DMS114 treated with DMSO at 0.1 percent for 48 hours (cell line): ENCODE data around the gene CLEC2L.

Source experiments
- DNase-seq: peaks from one replicate; lab custom pipeline; 2025; ENCODE audit not compliant: unreplicated experiment; lab: John Stamatoyannopoulos, UW

The CLEC2L gene

GRCh38 chr7:139522830-139523198, 671 bp upstream of the CLEC2L start:
- DNase-seq = no peak

DNA sequence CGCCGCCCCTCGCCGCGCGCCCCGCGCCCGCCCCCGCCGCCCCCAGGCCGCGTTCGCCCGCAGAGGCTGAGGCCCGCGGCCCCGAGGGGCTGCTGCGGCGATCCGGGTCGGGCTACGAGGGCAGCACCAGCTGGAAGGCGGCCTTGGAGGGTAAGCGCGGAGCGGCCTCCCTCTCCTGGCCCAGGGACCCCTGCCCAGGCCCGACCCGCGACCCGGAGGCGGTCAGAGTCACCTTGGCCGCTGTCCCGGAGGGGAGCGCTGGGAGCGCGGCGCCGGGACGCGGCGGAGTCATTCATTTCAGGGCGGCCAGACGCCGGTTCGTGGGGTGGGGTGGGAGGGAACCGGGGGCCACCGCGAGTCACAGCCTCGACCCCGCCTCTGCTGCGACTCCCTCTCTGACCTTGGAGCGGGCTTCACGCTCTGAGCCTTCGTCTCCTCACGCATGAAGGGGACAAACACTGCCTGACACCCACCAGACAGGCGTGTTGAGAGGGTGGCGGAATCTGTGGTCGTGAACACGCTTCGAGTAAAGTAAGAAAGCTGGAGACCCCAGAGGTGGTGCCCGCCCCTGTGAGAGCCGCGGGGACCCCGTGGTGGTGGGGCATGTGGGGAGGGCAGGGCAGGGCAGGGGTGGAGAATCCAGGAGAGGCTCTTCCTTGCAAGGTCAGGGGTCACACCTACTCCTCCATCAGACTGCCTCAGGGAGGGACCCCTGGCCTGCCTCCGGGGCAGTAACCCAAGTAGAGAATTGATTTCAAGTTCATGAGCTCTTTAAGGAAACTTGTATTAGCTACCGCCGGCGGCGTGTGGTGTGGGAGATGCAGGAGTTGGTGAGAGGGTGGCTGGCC, 707 bp downstream of the CLEC2L start:
- no peak for DNase-seq

DNA sequence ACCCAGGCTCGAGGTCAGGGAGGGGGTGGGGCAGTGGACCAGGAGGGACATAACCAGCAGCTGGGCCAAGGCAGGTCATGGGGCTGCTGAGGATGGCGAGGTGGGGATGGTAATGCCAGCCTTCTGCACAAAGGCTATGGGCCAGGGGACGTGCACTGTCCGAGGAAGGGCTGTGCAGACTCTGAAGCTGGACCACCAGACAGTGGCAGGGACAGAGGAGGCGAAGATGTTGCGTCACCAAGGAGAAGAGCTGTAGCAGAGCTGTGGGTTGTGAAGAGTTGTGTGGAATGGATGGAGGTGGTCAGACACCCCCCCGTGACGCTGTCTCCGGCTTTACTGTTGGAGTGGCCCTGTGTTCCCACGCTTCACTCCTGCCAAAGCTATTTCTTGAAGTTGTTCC, 1.8 kb downstream of the CLEC2L start:
- DNase-seq = no peak

GRCh38 chr7:139525750-139526149, 2.3 kb downstream of the CLEC2L start:
- no peak for DNase-seq

GRCh38 chr7:139526578-139527544, 3.4 kb downstream of the CLEC2L start:
- DNase-seq = no peak

GRCh38 chr7:139531094-139531493, 7.6 kb downstream of the CLEC2L start:
- DNase-seq = no peak

- no peak for DNase-seq
These were observed 9.2 kb downstream of the CLEC2L start for GRCh38 chr7:139532636-139533155.

- no peak for DNase-seq
These were observed 10.6 kb downstream of the CLEC2L start for GRCh38 chr7:139534096-139534495.

GRCh38 chr7:139534966-139535651, 11.6 kb downstream of the CLEC2L start:
- no peak for DNase-seq

- DNase-seq = no peak
These were observed 12.7 kb downstream of the CLEC2L start for GRCh38 chr7:139536152-139536551.

GRCh38 chr7:139538881-139539635, 15.6 kb downstream of the CLEC2L start:
- no peak for DNase-seq

GRCh38 chr7:139540203-139540602, 16.7 kb downstream of the CLEC2L start:
- DNase-seq = no peak

DNA sequence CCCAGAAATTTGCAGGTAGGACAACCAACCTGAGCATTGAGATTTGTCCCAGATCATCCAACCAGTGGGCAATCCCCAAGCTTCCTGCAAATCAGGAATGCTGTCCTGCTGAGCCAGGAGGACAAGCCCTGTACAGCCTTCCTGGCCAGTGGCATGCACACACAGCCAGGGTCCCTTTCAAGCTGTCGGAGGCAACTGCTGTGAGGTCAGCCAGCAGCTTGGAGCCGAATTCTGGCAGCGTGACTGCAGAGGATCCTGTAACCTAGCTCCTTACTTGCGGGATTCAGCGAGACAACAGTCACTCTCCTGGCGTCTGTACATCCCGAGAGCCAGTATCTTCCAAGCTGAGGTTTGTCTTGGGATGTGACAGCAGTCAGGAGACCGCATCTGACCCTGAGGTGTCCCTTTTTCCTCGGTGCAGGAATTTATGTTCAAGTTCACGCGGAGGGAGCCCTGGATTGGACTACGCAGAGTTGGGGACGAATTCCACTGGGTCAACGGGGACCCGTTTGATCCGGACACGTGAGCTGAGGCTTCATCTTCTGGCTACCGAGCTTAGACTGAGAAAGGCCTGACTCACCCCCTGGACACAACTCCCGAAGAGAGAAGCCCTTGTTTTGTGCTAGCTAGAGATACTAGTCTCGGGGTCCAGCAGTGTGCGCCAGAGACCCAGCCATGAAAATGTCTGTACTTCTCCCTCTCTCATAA, 18.3 kb downstream of the CLEC2L start:
- DNase-seq = no peak

DNA sequence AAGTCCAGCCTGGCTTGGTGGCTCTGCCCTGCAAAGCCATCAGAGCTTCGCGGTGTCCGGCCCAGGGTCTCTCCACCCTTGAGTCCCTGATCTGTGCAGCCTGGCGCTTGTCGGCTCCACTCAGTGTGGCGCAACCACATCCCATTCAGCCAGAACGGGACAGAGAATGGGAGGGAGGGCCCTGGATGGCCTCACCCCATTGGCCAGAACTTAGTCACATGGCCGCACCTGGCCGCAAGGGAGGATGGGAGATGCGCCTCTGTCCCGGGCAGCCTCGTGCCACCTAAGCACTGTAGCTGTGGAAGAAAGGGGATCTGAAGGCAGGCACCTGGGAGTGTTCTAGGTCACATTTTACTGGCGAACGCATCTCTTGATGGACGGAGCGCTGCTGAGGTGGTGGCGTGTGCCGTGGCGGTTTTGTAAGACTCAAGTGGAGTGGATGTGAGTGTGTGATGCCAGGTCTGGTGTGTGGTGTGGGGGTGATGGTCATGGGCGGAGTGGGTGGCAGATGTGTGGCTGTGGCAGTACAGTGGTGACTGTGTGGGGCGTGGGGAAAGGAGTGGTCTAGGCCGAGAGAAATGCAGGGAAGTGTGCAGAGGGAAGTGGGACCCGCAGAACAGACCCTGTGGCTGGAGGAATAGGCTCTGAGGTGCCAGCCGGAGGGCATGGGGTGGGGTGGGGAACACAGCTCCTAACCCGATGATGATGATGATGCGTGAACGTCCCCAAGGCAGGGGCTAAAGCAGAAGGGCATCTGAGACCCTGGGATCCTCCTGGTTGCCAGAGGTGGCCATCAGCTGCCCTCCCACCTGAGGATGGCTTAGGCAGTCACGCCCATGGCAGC, 19.0 kb downstream of the CLEC2L start:
- no peak for DNase-seq

GRCh38 chr7:139543801-139544603, 20.5 kb downstream of the CLEC2L start:
- no peak for DNase-seq

GRCh38 chr7:139544645-139545044, 21.2 kb downstream of the CLEC2L start:
- DNase-seq = no peak

DNA sequence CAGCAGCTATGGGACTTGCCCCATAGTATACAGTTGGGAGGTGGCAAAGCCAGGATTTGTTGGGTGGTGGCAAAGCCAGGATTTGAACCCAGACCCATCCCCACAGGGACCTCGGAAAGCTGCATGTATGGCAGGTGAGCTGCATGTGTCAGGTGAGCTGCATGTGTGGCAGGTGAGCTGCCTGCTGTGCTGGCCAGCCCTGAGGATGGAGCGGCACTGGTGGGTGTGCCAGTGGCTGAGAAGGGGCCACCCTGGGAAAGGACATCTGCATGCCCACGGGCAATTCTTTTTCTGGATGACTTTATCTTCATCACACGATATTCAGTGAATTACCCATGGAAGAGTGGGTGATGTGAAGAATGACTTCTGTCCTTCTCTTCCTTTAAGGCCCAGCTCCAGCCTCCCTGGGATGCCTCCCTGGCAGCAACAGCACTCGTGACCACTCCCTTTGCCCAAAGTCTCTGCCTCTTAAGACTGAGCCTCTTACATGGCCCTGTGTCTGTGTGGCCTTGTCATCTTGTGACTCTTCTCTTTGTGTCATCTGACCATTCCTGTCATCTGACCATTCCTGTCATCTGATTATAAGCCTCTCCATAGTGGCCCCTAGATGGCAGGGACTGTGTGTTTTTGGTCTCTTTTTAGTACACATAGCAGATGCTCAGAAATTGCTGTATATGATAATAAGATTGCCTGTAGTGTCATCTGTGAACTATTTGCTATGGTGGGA, 25.0 kb downstream of the CLEC2L start:
- DNase-seq = no peak
